PFSK-1 (cell line): ENCODE data around the gene INA.

ENCODE experiments used
- FOXP2 ChIP-seq: optimal IDR thresholded peaks from 2 replicates; pipeline ENCODE3; 2011; ENCODE audit warnings: borderline replicate concordance, control low read depth, inconsistent platforms; ENCODE audit not compliant: insufficient read depth; ENCODE audit errors: extremely low read length, extremely low read depth
- POLR2AphosphoS5 ChIP-seq: IDR thresholded peaks from 2 replicates; pipeline ENCODE4 v1.6.1; 2012; ENCODE audit warnings: low read depth, mild to moderate bottlenecking, control low read depth, low read length, moderate library complexity
- SIN3A ChIP-seq: IDR thresholded peaks from 2 replicates; pipeline ENCODE4 v1.6.1; 2012; ENCODE audit warnings: mild to moderate bottlenecking, low read length, moderate library complexity, borderline replicate concordance; ENCODE audit not compliant: insufficient read depth
- TAF1 ChIP-seq: IDR thresholded peaks from 2 replicates; pipeline ENCODE4 v1.6.1; 2012; ENCODE audit warnings: low read length, control low read depth, borderline replicate concordance; ENCODE audit not compliant: insufficient read depth
- TF ChIP-seq, protein P1 (sequence below), 2 experiments: IDR thresholded peaks; 2 replicates each; pipeline versions ENCODE4 v1.6.1 to v1.8.0; 2011 to 2012; ENCODE audit warnings: low read depth in 2 of 2, low read length in 2 of 2, control low read depth in 1 of 2, inconsistent platforms in 1 of 2, mild to moderate bottlenecking in 1 of 2, moderate library complexity in 1 of 2; ENCODE audit not compliant: insufficient read depth in 1 of 2

Gene INA

DNA sequence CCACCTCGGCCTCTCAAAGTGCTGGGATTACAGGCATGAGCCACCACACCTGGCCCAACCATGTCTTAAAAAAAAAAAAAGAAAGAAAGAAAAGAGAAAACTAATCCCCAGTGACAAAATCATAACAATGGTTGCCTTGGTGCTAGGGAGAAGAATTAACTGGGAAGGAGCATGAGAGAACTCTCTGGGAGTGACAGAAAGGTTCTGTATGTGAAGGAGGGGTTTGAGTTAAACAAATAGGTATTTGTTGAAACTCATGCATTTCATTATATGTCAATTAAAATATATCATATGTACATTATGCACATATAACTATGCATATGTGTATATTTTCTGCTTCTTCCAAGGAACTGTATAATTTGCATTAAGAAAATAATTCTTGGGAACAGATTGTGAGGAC, 33.3 kb downstream of the INA start:
- no peak for TF ChIP-seq TAF1
- no peak for TF ChIP-seq POLR2AphosphoS5
- TF ChIP-seq, protein P1, sequence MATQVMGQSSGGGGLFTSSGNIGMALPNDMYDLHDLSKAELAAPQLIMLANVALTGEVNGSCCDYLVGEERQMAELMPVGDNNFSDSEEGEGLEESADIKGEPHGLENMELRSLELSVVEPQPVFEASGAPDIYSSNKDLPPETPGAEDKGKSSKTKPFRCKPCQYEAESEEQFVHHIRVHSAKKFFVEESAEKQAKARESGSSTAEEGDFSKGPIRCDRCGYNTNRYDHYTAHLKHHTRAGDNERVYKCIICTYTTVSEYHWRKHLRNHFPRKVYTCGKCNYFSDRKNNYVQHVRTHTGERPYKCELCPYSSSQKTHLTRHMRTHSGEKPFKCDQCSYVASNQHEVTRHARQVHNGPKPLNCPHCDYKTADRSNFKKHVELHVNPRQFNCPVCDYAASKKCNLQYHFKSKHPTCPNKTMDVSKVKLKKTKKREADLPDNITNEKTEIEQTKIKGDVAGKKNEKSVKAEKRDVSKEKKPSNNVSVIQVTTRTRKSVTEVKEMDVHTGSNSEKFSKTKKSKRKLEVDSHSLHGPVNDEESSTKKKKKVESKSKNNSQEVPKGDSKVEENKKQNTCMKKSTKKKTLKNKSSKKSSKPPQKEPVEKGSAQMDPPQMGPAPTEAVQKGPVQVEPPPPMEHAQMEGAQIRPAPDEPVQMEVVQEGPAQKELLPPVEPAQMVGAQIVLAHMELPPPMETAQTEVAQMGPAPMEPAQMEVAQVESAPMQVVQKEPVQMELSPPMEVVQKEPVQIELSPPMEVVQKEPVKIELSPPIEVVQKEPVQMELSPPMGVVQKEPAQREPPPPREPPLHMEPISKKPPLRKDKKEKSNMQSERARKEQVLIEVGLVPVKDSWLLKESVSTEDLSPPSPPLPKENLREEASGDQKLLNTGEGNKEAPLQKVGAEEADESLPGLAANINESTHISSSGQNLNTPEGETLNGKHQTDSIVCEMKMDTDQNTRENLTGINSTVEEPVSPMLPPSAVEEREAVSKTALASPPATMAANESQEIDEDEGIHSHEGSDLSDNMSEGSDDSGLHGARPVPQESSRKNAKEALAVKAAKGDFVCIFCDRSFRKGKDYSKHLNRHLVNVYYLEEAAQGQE (IDR thresholded peaks at IDR 0.05; ENCODE audit: insufficient read depth in 1 of 2, low read depth in 2 of 2, low read length in 2 of 2), result no peak
- no peak for TF ChIP-seq SIN3A
- TF ChIP-seq FOXP2, result no peak

DNA sequence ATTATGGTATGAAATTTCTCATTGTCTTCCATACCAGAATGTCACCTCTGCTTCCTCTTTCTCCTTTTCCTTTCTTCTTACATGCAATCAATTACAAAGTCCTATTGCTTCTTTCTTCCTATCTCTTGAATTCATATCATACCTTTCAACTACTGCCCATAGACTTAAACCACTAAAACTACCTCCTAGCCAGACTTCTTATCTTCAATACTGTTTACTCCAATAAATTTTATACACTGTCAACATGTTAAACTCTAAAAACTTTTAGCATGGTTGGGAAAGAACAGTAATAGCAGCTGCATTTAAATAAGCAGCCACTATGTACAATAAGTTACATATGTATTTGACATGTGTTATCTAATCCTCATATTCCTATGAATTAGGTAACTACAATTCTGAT, 39.1 kb downstream of the INA start:
- TF ChIP-seq FOXP2, result no peak
- TF ChIP-seq POLR2AphosphoS5, result no peak

DNA sequence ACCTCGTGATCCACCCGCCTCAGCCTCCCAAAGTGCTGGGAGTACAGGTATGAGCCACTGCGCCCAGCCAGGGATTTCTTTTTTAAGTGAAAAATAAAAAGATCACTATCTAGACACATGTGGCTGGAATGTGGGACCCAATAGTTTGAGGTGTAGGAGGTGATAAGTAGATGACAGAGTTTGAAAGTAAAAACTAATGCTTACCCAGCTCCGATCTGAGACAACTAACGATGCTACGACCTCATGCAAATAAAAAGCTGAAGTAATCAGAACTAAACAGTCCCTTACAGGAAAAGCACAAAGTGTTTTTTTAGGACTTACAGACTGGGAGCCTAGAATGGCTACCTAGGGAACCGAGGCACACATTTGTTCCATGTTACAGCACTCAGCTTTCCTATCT, 51.0 kb downstream of the INA start:
- TF ChIP-seq TAF1 (no peak), POLR2AphosphoS5 (no peak), SIN3A (no peak), FOXP2 (no peak)
- TF ChIP-seq, protein P1 (IDR thresholded peaks at IDR 0.05; ENCODE audit: insufficient read depth in 1 of 2, low read depth in 2 of 2, low read length in 2 of 2), result no peak

DNA sequence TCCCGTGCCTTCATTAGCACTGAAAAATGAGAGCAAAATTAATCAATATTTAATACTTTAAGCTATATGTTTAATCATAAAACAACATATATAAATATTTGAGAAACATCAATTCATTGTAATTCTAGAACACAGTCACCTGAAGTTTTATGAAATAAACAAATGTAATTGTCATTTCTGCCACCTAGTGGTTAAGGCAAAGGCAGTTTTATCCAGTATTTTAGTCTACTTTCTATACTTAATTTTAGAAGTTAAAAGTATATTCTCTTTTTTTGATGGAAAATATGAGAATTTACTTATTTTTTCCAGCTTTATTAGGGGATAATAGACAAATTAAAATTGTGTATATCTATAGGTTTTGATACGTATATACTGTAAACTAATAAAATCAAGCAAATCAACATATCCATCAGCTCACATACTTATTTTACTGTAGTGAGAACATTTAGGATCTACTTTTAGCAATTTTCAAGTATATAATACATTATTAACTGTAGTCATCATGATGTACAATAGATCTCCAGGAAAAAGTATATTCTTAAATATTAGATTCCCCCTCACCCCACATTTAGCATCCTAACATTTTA, 57.1 kb downstream of the INA start:
- no peak for TF ChIP-seq SIN3A
- TF ChIP-seq TAF1, result no peak
- TF ChIP-seq FOXP2, result no peak
- TF ChIP-seq, protein P1 (IDR thresholded peaks at IDR 0.05; ENCODE audit: insufficient read depth in 1 of 2, low read depth in 2 of 2, low read length in 2 of 2), result no peak
- no peak for TF ChIP-seq POLR2AphosphoS5

DNA sequence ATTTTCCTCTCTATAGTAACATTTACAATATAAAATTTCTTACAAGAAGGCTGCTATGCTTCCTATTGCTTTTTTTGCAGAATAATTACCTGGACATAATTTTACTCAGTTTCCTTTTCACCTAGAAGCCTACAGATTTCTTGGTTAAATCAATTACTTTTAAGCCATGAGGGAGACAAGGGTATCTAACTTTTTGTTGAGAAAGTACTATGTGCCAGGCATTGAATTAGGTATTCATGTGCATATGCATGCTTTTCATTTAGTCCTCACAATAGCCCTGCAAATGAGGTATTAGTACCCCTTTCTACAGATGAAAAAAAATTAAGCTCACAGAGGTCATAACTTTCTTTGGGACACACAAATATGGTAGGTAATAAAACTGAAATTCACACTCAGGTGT, 57.6 kb downstream of the INA start:
- TF ChIP-seq TAF1 (no peak), SIN3A (no peak), FOXP2 (no peak), POLR2AphosphoS5 (no peak)
- TF ChIP-seq, protein P1 (IDR thresholded peaks at IDR 0.05; ENCODE audit: insufficient read depth in 1 of 2, low read depth in 2 of 2, low read length in 2 of 2), result no peak
